K562 (cell line): ENCODE measurements around the gene PMPCA.

Experiments
- ELF4 ChIP-seq: fragments of 450-650 bp; formaldehyde crosslinking; IDR thresholded peaks from 2 replicates; pipeline ENCODE4 v1.4.0; 2022; ENCODE audit warnings: missing genetic modification characterization
- JUND ChIP-seq, 2 experiments: IDR thresholded peaks; 2 replicates in 1 of 2; 3 replicates in 1 of 2; pipeline ENCODE4 v1.6.1; 2011; ENCODE audit warnings: borderline replicate concordance in 2 of 2, low read depth in 2 of 2, low read length in 2 of 2, improper control_type of control experiment in 1 of 2, missing biosample characterization in 1 of 2, missing genetic modification characterization in 1 of 2, missing genetic modification reagents in 1 of 2
- PHF8 ChIP-seq: fragments of 200-600 bp; sonication (generic); IDR thresholded peaks from 2 replicates; pipeline ENCODE4 v1.6.1; 2012; ENCODE audit warnings: mixed run types, mild to moderate bottlenecking, inconsistent platforms, low read length, moderate library complexity, borderline replicate concordance
- ZNF830 ChIP-seq: fragments of 250-450 bp; sonication (Bioruptor Pico); IDR thresholded peaks from 2 replicates; pipeline ENCODE4 v1.5.0; 2021; ENCODE audit warnings: mild to moderate bottlenecking

- no peak for TF ChIP-seq ZNF830 (CRISPR knock-in tag)
- no peak for TF ChIP-seq ELF4 (CRISPR knock-in tag)
- TF ChIP-seq JUND (IDR thresholded peaks at IDR 0.05; ENCODE audit: borderline replicate concordance, low read depth, low read length): no peak
- TF ChIP-seq JUND (tag; IDR thresholded peaks at IDR 0.05; ENCODE audit: borderline replicate concordance, low read depth, low read length): no peak
- no peak for TF ChIP-seq PHF8
These were observed 31.1 kb upstream of the PMPCA start for GRCh38 chr9:136379401-136379800.
